GM23248 (cell line): ENCODE data around the gene RAI1. TPM values are rescaled to one million over a fixed set of nuclear protein-coding genes. Genes with fewer than 3 reads are reported as not detected.

Experiments
- DNase-seq: peaks from one replicate; pipeline ENCODE4 v3.0.0-alpha.2; 2015
- H2AFZ ChIP-seq: fragments of 200-600 bp; sonication (generic); 2 replicates; pipeline ENCODE4 v1.6.1; 2016; ENCODE audit warnings: antibody characterized with exemption
- H3F3A ChIP-seq: fragments of 200-600 bp; sonication (generic); 2 replicates; pipeline ENCODE4 v1.6.1; 2016; ENCODE audit warnings: mild to moderate bottlenecking, antibody characterized with exemption, mixed run types; ENCODE audit not compliant: insufficient read depth
- H3K27ac ChIP-seq: fragments of 200-600 bp; sonication (generic); 2 replicates; pipeline ENCODE4 v1.5.1; 2016; ENCODE audit warnings: mild to moderate bottlenecking
- H3K27me3 ChIP-seq: fragments of 200-600 bp; sonication (generic); replicated peaks from 2 replicates; pipeline ENCODE4 v1.6.1; 2016; ENCODE audit warnings: mild to moderate bottlenecking; ENCODE audit not compliant: insufficient read depth
- H3K36me3 ChIP-seq: fragments of 200-600 bp; sonication (generic); 2 replicates; pipeline ENCODE4 v1.6.1; 2016; ENCODE audit warnings: low read depth, mild to moderate bottlenecking
- H3K4me1 ChIP-seq: fragments of 200-600 bp; sonication (generic); 2 replicates; pipeline ENCODE4 v1.6.1; 2016; ENCODE audit warnings: mild to moderate bottlenecking; ENCODE audit not compliant: insufficient read depth
- H3K4me2 ChIP-seq: fragments of 200-600 bp; sonication (generic); one replicate; pipeline ENCODE4 v1.6.1; 2016; ENCODE audit warnings: mild to moderate bottlenecking; ENCODE audit not compliant: unreplicated experiment
- H3K4me3 ChIP-seq: fragments of 200-600 bp; sonication (generic); 2 replicates; pipeline ENCODE4 v1.5.1; 2016; ENCODE audit warnings: mild to moderate bottlenecking
- H3K79me2 ChIP-seq: fragments of 200-600 bp; sonication (generic); 2 replicates; pipeline ENCODE4 v1.6.1; 2016; ENCODE audit warnings: mild to moderate bottlenecking; ENCODE audit not compliant: insufficient read depth
- H3K9ac ChIP-seq: fragments of 200-600 bp; sonication (generic); 2 replicates; pipeline ENCODE4 v1.6.1; 2016; ENCODE audit warnings: mild to moderate bottlenecking
- H3K9me2 ChIP-seq: fragments of 200-600 bp; sonication (generic); 2 replicates; pipeline ENCODE4 v1.6.1; 2016; ENCODE audit warnings: mixed run types, mild to moderate bottlenecking, moderate library complexity; ENCODE audit not compliant: insufficient read depth
- H3K9me3 ChIP-seq: fragments of 200-600 bp; sonication (generic); one replicate; pipeline ENCODE4 v1.6.1; 2017; ENCODE audit warnings: low read depth
- H4K20me1 ChIP-seq: fragments of 200-600 bp; sonication (generic); 2 replicates; pipeline ENCODE4 v1.6.0; 2016; ENCODE audit not compliant: insufficient read depth
- EZH2 ChIP-seq: fragments of 200-600 bp; sonication (generic); IDR thresholded peaks from 2 replicates; pipeline ENCODE4 v1.6.1; 2018; ENCODE audit warnings: antibody characterized with exemption, mild to moderate bottlenecking; ENCODE audit not compliant: insufficient read depth, poor library complexity, severe bottlenecking
- EZH2phosphoT487 ChIP-seq: fragments of 200-600 bp; sonication (generic); IDR thresholded peaks from 2 replicates; pipeline ENCODE4 v1.6.1; 2018; ENCODE audit warnings: antibody characterized with exemption, moderate library complexity, mild to moderate bottlenecking, low read depth; ENCODE audit not compliant: insufficient read depth
- WGBS, 2 experiments: methylation state at CpG; one replicate each; pipeline ENCODE4 v1.1.6; 2015 to 2017; ENCODE audit warnings: low lambda C conversion rate in 2 of 2, low coverage in 1 of 2; ENCODE audit errors: missing lambda C conversion rate in 2 of 2; 5-methylcytosine and 5-hydroxymethylcytosine counted together
- in situ Hi-C: fragments of 300-500 bp; cut with MboI; formaldehyde crosslinking; loops from 2 replicates; pipeline ENCODE4 v1.15.0; 2020
- polyA plus RNA-seq: library from polyadenylated mRNA; unstranded; fragments of >200 nt; fragmentation: Nextera tagmentation; extraction: Ambion mirVana; gene quantifications from 2 replicates; pipeline ENCODE4 v1.2.1, GENCODE V29; 2016
- total RNA-seq: library from RNA; depleted of rRNA; stranded (reverse); fragments of >200 nt; shearing (Covaris generic); gene quantifications from 2 replicates; pipeline ENCODE4 v1.2.3, GENCODE V29; 2014

The RAI1 gene
- total and polyA plus RNA-seq, 2 experiments from 2014 or later: 5.2 to 9.1 TPM

- H3K4me2 ChIP-seq: no peak overlapping the region
- peaks cover 11% of the 10 kb centered on the region; the same call in 1 of the 2 replicates for H3K4me1 ChIP-seq
- H3K79me2 ChIP-seq: peaks cover 88% of the 10 kb centered on the region
- DNase-seq: no peak
- H3K4me3 ChIP-seq: no peak overlapping the region
- in situ Hi-C loops: no loop called here
- H2AFZ ChIP-seq: no peak overlapping the region
- H3K36me3 ChIP-seq: no peaks in the 10 kb centered on the region
- no peak overlapping the region for H3K9ac ChIP-seq
- H3K27me3 ChIP-seq: no peaks in the 10 kb centered on the region
- H3K9me3 ChIP-seq: no peaks in the 10 kb centered on the region
- WGBS, 2 experiments: 90 to 94% methylated on average over 15 of the region's 15 CpGs
- H3K9me2 ChIP-seq: no peaks in the 10 kb centered on the region
- H3F3A ChIP-seq: no peaks in the 10 kb centered on the region; the same call in 1 of the 2 replicates
- H3K27ac ChIP-seq: no peak overlapping the region
- H4K20me1 ChIP-seq: 0 out of 2 replicates have a peak, but pooled peaks cover 8% of the 10 kb centered on the region
- no peak for TF ChIP-seq EZH2phosphoT487
- no peak for TF ChIP-seq EZH2
Measured at GRCh38 chr17:17757391-17757791, 76.1 kb downstream of the RAI1 start.

- no peak overlapping the region for H3K27ac ChIP-seq
- H4K20me1 ChIP-seq: 0 out of 2 replicates have a peak, but pooled peaks cover 8% of the 10 kb centered on the region
- no peak for DNase-seq
- H3K79me2 ChIP-seq: peaks cover 85% of the 10 kb centered on the region
- H3K27me3 ChIP-seq: no peaks in the 10 kb centered on the region
- no peaks in the 10 kb centered on the region for H3K36me3 ChIP-seq
- peaks cover 3% of the 10 kb centered on the region; the same call in 1 of the 2 replicates for H3K4me1 ChIP-seq
- no peak overlapping the region for H2AFZ ChIP-seq
- no peaks in the 10 kb centered on the region for H3K9me3 ChIP-seq
- H3K4me3 ChIP-seq: no peak overlapping the region
- TF ChIP-seq EZH2phosphoT487: no peak
- TF ChIP-seq EZH2: no peak
- in situ Hi-C loops: no loop called here
- no peaks in the 10 kb centered on the region; the same call in 1 of the 2 replicates for H3F3A ChIP-seq
- H3K4me2 ChIP-seq: no peak overlapping the region
- H3K9me2 ChIP-seq: no peaks in the 10 kb centered on the region
- 88 to 91% methylated on average over 26 of the region's 26 CpGs for WGBS, 2 experiments
- no peak overlapping the region for H3K9ac ChIP-seq
Measured at GRCh38 chr17:17757956-17758845, 76.9 kb downstream of the RAI1 start.

- no peaks in the 10 kb centered on the region for H3K4me1 ChIP-seq
- H3K79me2 ChIP-seq: peaks cover 78% of the 10 kb centered on the region
- no peaks in the 10 kb centered on the region for H3K9me2 ChIP-seq
- no peaks in the 10 kb centered on the region for H3K36me3 ChIP-seq
- in situ Hi-C loops: no loop called here
- no peaks in the 10 kb centered on the region for H3F3A ChIP-seq
- no peak overlapping the region for H3K4me2 ChIP-seq
- H3K27me3 ChIP-seq: no peaks in the 10 kb centered on the region
- H4K20me1 ChIP-seq: 0 out of 2 replicates have a peak, but pooled peaks cover 8% of the 10 kb centered on the region
- H3K27ac ChIP-seq: no peak overlapping the region
- H3K9me3 ChIP-seq: no peaks in the 10 kb centered on the region
- 91 to 99% methylated on average over 7 of the region's 7 CpGs for WGBS, 2 experiments
- no peak overlapping the region for H2AFZ ChIP-seq
- H3K4me3 ChIP-seq: no peak overlapping the region
- no peak for DNase-seq
- no peak overlapping the region for H3K9ac ChIP-seq
- TF ChIP-seq EZH2: no peak
- TF ChIP-seq EZH2phosphoT487: no peak
Measured at GRCh38 chr17:17758941-17759563, 77.8 kb downstream of the RAI1 start.

- Histone ChIP-seq H3K4me3 (no peak overlapping the region), H3K27me3 (no peaks in the 10 kb centered on the region), H3K4me1 (no peaks in the 10 kb centered on the region), H3K79me2 (peaks cover 77% of the 10 kb centered on the region), H3K36me3 (no peaks in the 10 kb centered on the region), H3K9ac (no peak overlapping the region), H2AFZ (no peak overlapping the region), H4K20me1 (0 out of 2 replicates have a peak, but pooled peaks cover 8% of the 10 kb centered on the region), H3K9me3 (no peaks in the 10 kb centered on the region), H3K27ac (no peak overlapping the region), H3F3A (no peaks in the 10 kb centered on the region), H3K4me2 (no peak overlapping the region), H3K9me2 (no peaks in the 10 kb centered on the region)
- TF ChIP-seq EZH2phosphoT487 (no peak), EZH2 (no peak)
- WGBS, 2 experiments: 80 to 82% methylated on average over 7 of the region's 7 CpGs
- in situ Hi-C loops: no loop called here
- DNase-seq: no peak
Measured at GRCh38 chr17:17760350-17760749, 79.1 kb downstream of the RAI1 start.
